ENCODE measurements around the gene SH3D19. TPM values are rescaled to one million over a fixed set of nuclear protein-coding genes. Genes with fewer than 3 reads are reported as not detected.
A peak's percentile ranks its signal among the peaks of the same experiment; 100 is the strongest.
"Not testable (repeated sequence)": the region's sequence is repeated elsewhere in the genome, so short reads cannot be mapped to it uniquely, and the experiment has no call there.

The SH3D19 gene
- total RNA-seq, 4 donors from 2014 or later, result 54.4 to 148 (median 79.1) TPM

DNA sequence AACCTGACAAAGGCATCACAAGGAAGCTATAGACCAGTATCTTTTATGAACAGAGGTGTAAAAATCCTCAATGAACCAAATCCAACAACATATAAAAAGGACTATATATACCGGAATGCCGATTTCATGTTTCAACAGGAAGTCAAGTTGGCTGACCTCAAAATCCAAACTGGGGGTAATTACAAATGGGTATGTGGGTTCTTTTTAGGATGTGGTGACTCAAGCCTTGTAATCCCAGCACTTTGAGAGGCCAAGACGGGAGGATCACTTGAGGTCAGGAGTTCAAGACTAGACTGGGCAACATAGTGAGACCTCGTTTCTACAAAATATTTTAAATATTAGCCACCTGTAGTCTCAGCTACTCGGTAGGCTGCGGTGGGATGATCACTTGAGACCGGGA is 38.0 kb downstream of the SH3D19 start:
- H3K27me3 ChIP-seq, result no peaks in the 10 kb centered on the region
- H3K4me3 ChIP-seq, result no peak overlapping the region
- no peaks in the 10 kb centered on the region for H3K36me3 ChIP-seq
- DNase-seq (ENCODE audit: low spot score in 2 of 2), result no peak
- WGBS, result 85% methylated on average over 7 of the region's 7 CpGs
- no peak overlapping the region for H3K27ac ChIP-seq
- no peaks in the 10 kb centered on the region for H3K9me3 ChIP-seq
- no peaks in the 10 kb centered on the region for H3K4me1 ChIP-seq
- TF ChIP-seq EP300 (IDR thresholded peaks at IDR 0.05) (no peak), POLR2AphosphoS5 (IDR thresholded peaks at IDR 0.05) (no peak), POLR2A (IDR thresholded peaks at IDR 0.05) (no peak)
- TF ChIP-seq, protein P1, sequence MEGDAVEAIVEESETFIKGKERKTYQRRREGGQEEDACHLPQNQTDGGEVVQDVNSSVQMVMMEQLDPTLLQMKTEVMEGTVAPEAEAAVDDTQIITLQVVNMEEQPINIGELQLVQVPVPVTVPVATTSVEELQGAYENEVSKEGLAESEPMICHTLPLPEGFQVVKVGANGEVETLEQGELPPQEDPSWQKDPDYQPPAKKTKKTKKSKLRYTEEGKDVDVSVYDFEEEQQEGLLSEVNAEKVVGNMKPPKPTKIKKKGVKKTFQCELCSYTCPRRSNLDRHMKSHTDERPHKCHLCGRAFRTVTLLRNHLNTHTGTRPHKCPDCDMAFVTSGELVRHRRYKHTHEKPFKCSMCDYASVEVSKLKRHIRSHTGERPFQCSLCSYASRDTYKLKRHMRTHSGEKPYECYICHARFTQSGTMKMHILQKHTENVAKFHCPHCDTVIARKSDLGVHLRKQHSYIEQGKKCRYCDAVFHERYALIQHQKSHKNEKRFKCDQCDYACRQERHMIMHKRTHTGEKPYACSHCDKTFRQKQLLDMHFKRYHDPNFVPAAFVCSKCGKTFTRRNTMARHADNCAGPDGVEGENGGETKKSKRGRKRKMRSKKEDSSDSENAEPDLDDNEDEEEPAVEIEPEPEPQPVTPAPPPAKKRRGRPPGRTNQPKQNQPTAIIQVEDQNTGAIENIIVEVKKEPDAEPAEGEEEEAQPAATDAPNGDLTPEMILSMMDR (IDR thresholded peaks at IDR 0.05), result no peak

DNA sequence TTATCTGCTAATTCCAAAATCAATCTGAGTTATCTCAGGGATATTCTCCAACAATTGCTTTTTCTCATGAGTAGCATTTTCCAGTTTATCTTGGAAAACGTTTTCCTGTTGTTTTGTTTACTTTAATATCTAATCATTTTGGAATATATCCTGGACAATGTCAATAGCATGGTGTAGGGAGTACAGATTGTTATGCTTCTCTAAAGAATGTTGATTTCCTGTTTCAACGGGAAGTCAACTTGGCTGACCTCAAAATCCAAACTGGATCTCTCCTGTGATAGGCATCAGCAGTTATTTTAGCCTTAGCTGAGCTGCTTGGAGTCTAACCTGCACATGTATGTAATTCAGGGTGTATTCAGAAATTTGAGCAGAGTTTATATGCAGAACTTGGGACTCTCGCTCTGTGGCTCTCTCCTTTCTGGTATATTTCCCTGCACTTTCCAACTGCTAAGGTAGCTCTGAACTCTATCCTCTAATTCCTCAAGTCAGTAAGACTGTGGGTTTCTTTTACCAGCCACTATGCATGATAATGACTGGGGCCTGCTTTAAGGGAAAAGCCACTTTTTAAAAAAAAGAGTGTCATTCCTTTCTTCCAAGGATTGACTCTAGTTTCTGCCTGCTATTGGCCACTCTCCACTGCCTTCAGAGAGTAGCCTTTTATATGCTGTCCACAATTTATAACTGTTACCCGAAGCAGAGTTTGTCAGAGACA is 40.7 kb downstream of the SH3D19 start:
- Histone ChIP-seq H3K9me3 (no peaks in the 10 kb centered on the region), H3K27ac (no peak overlapping the region), H3K4me3 (no peak overlapping the region), H3K36me3 (no peaks in the 10 kb centered on the region), H3K27me3 (no peaks in the 10 kb centered on the region), H3K4me1 (no peaks in the 10 kb centered on the region)
- no peak for DNase-seq (ENCODE audit: low spot score in 2 of 2)
- 58% methylated on average over 4 of the region's 4 CpGs for WGBS
- TF ChIP-seq POLR2A (IDR thresholded peaks at IDR 0.05), result no peak

DNA sequence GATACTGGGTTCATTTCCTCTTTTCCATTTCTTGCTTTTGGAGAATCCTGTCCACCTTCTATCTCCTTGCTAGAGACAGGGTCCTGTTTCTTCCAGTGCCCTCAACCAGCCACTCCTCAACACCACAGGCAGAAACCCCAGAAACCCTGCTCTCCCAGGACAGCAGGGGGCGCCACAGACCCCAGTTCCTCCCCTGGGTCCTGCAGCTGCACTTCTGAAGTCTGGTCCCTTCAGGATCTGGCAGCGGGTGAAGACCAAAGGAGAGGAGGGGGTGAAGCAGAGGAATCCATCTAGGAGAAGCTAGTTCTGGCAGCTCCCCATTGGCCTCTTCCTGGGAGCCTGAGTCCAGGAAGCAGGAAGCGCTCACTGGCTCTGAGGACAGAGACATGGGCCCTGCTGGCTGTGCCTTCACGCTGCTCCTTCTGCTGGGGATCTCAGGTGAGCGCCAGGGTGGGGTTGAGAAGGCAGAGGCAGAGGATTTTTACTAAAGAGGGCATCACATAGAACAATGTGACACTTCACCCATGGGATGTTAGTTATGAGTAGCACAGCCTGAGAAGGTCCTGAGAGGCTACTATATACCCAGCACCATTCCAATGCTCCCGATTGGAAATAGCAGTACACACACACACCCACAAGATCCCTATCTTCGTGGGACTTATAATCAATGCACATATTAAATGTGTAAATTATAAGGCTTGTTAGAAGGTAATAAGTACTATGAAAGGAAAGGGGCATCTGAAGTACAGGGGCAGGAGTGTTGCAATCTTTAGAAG is 48.4 kb downstream of the SH3D19 start, which contains the start of gene PRSS48:
Gene PRSS48 (plus strand): TSS at position 375 of the 776 bp plus-strand sequence. CDS start 12 bp downstream, at position 387.
- Histone ChIP-seq H3K4me1 (peaks cover 5% of the 10 kb centered on the region), H3K27ac (no peak within 1 kb of the TSS), H3K9me3 (no peaks in the 10 kb centered on the region), H3K36me3 (no peaks in the 10 kb centered on the region), H3K4me3 (no peak within 1 kb of the TSS), H3K27me3 (no peaks in the 10 kb centered on the region)
- peak in 1 of 2 donors; percentile 66 for DNase-seq (ENCODE audit: low spot score in 2 of 2)
- no peak for TF ChIP-seq EP300 (IDR thresholded peaks at IDR 0.05)
- no peak for TF ChIP-seq POLR2A (IDR thresholded peaks at IDR 0.05)
- no peak for TF ChIP-seq POLR2AphosphoS5 (IDR thresholded peaks at IDR 0.05)
- TF ChIP-seq, protein P1 (IDR thresholded peaks at IDR 0.05), result peak; percentile 31 to 57
- 66% methylated on average over 7 of the region's 7 CpGs for WGBS

DNA sequence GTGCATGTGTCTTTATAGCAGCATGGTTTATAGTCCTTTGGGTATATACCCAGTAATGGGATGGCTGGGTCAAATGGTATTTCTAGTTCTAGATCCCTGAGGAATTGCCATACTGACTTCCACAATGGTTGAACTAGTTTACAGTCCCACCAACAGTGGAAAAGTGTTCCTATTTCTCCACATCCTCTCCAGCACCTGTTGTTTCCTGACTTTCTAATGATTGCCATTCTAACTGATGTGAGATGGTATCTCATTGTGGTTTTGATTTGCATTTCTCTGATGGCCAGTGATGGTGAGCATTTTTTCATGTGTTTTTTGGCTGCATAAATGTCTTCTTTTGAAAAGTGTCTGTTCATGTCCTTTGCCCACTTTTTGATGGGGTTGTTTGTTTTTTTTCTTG is 56.5 kb downstream of the SH3D19 start:
- not testable (repeated sequence) for DNase-seq (ENCODE audit: low spot score in 2 of 2); H3K27ac ChIP-seq; H3K4me1 ChIP-seq; H3K4me3 ChIP-seq; H3K9me3 ChIP-seq; H3K27me3 ChIP-seq; H3K36me3 ChIP-seq

DNA sequence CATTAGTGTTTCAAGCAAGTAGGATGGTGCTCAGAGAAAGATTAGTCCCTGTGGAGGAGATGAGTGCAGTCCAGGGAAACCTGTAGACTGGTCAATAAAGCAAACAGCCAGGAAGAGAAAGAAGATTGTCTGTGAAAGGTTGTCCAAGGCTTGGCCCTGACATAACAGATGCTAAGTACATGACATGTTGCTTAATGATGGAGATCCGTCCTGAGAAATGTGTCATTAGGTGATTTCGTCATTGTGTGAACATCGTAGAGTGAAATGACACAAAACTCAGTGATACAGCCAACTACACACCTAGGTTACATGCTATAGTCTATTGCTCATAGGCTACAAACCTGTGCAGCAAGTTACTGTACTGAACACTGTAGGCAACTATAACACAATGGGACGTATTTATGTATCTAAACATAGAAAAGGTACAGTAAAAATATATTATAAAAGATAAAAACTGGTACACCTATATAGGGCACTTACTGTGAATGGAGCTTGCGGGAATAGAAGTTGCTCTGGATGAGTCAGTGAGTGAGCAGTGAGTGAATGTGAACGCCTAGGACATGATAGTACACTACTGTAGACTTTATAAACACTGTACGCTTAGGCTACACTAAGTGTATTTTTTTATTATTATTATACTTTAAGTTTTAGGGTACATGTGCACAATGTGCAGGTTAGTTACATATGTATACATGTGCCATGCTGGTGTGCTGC is 57.4 kb downstream of the SH3D19 start:
- WGBS, result 79% methylated on average over 7 of the region's 7 CpGs
- no peak for TF ChIP-seq EP300 (IDR thresholded peaks at IDR 0.05)
- no peak for TF ChIP-seq POLR2AphosphoS5 (IDR thresholded peaks at IDR 0.05)
- TF ChIP-seq, protein P1 (IDR thresholded peaks at IDR 0.05), result no peak
- no peak for TF ChIP-seq POLR2A (IDR thresholded peaks at IDR 0.05)
- no peaks in the 10 kb centered on the region for H3K36me3 ChIP-seq
- DNase-seq (ENCODE audit: low spot score in 2 of 2), result no peak
- no peaks in the 10 kb centered on the region for H3K9me3 ChIP-seq
- no peak overlapping the region for H3K27ac ChIP-seq
- no peak overlapping the region for H3K4me3 ChIP-seq
- H3K4me1 ChIP-seq, result peaks cover 2% of the 10 kb centered on the region
- no peaks in the 10 kb centered on the region for H3K27me3 ChIP-seq

DNA sequence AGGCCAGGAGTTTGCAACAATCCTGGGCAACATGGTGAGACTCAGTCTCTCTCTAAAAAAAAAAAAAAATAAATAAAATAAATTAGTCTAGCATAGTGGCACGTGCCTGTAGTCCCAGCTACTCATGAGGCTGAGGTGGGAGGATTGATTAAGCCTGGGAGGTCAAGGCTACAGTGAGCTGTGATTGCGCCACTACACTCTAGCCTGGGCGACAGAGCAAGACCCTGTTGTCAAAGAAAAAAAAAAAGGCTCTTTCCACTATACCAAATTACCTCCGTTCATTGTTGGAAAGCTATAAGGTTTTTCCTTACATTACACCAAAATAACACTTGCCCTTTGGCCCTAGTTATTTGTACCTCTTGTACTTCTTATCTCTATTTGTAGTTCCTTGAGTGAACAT is 58.3 kb downstream of the SH3D19 start:
- no peaks in the 10 kb centered on the region for H3K9me3 ChIP-seq
- H3K4me3 ChIP-seq, result no peak overlapping the region
- WGBS, result 90% methylated on average over 4 of the region's 4 CpGs
- H3K27ac ChIP-seq, result no peak overlapping the region
- H3K27me3 ChIP-seq, result no peaks in the 10 kb centered on the region
- no peak for DNase-seq (ENCODE audit: low spot score in 2 of 2)
- H3K36me3 ChIP-seq, result no peaks in the 10 kb centered on the region
- peaks cover 6% of the 10 kb centered on the region for H3K4me1 ChIP-seq
- TF ChIP-seq, protein P1 (IDR thresholded peaks at IDR 0.05), result no peak
- TF ChIP-seq EP300 (IDR thresholded peaks at IDR 0.05) (no peak), POLR2AphosphoS5 (IDR thresholded peaks at IDR 0.05) (no peak), POLR2A (IDR thresholded peaks at IDR 0.05) (no peak)
